ENCODE data around the gene PDCL2. TPM values are rescaled to one million over a fixed set of nuclear protein-coding genes. Genes with fewer than 3 reads are reported as not detected.

Gene PDCL2
- total RNA-seq, 1 experiment from 2014 or later, result not detected

DNA sequence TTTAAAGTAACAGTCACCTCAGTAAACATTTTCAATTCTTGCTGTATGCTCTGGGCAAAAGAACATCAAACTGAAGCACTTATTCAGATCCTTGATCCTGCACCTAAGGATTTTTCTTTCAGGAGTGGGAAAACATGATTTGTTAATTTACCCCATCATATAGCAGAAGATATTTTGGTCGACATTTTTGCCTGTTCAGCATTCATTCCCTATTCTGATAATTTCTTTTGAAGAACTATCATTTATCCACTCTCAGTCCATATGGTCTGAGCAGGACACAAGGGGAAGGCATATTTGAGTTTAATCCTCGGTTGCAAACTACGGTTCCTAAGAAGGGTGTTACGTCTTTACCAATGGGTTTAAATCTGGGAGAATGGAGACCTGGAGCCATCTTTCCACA, 44.1 kb downstream of the PDCL2 start:
- H2AK5ac ChIP-seq (ENCODE audit: insufficient read length, low read length), result no peak overlapping the region
- no peak overlapping the region for H3K9ac ChIP-seq (ENCODE audit: extremely low read depth, insufficient read length, low read length)
- no peak overlapping the region for H3K56ac ChIP-seq (ENCODE audit: insufficient read length, low read depth, low read length)
- no peak overlapping the region for H3K14ac ChIP-seq (ENCODE audit: insufficient read depth, low read length)
- no peak overlapping the region for H3T11ph ChIP-seq (ENCODE audit: low read length)
- peak overlapping the region; percentile 69 for H3K4me2 ChIP-seq (ENCODE audit: insufficient read depth, insufficient read length, low read length)
- H3K79me1 ChIP-seq (ENCODE audit: insufficient read depth, low read depth, low read length, poor library complexity, severe bottlenecking), result no peaks in the 10 kb centered on the region
- H2BK12ac ChIP-seq (ENCODE audit: insufficient read length, low read depth, low read length), result no peak overlapping the region
- H3K27ac Mint-ChIP-seq, result peak overlapping the region in 2 of 3 experiments; percentile 3 to 56; a peak in 4 of 7 replicates
- no peaks in the 10 kb centered on the region for H3K27me3 Mint-ChIP-seq (ENCODE audit: low read depth)
- H4K20me1 ChIP-seq (ENCODE audit: control insufficient read depth, insufficient read depth, insufficient read length), result no peaks in the 10 kb centered on the region
- no peak overlapping the region for H2BK20ac ChIP-seq (ENCODE audit: low read depth, low read length, poor library complexity, severe bottlenecking)
- no peak overlapping the region for H3K27ac ChIP-seq (ENCODE audit: insufficient read length, low read depth, low read length)
- H3K27me3 ChIP-seq (ENCODE audit: insufficient read depth, low read length), result no peaks in the 10 kb centered on the region
- no peak for DNase-seq
- TF ChIP-seq, protein P1, sequence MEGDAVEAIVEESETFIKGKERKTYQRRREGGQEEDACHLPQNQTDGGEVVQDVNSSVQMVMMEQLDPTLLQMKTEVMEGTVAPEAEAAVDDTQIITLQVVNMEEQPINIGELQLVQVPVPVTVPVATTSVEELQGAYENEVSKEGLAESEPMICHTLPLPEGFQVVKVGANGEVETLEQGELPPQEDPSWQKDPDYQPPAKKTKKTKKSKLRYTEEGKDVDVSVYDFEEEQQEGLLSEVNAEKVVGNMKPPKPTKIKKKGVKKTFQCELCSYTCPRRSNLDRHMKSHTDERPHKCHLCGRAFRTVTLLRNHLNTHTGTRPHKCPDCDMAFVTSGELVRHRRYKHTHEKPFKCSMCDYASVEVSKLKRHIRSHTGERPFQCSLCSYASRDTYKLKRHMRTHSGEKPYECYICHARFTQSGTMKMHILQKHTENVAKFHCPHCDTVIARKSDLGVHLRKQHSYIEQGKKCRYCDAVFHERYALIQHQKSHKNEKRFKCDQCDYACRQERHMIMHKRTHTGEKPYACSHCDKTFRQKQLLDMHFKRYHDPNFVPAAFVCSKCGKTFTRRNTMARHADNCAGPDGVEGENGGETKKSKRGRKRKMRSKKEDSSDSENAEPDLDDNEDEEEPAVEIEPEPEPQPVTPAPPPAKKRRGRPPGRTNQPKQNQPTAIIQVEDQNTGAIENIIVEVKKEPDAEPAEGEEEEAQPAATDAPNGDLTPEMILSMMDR (conservative IDR thresholded peaks at IDR 0.05), result no peak
- peaks cover 6% of the 10 kb centered on the region for H3K23me2 ChIP-seq (ENCODE audit: insufficient read length, low read depth, low read length, poor library complexity, severe bottlenecking)
- no peaks in the 10 kb centered on the region; a peak in 1 of 7 replicates for H3K36me3 Mint-ChIP-seq (ENCODE audit: insufficient read depth in 1 of 3, low read depth in 3 of 3)
- peak overlapping the region; percentile 92 to 94 for H3K4me3 Mint-ChIP-seq
- H2BK120ac ChIP-seq (ENCODE audit: low read depth, low read length, poor library complexity, severe bottlenecking), result no peak overlapping the region
- H3K79me2 ChIP-seq (ENCODE audit: insufficient read depth, low read length), result peaks cover 9% of the 10 kb centered on the region; the same call in 1 of the 2 replicates
- H2AFZ ChIP-seq (ENCODE audit: low read length), result no peak overlapping the region
- no peak overlapping the region for H3K23ac ChIP-seq (ENCODE audit: insufficient read length, low read depth, low read length)
- no peak overlapping the region for H3K4ac ChIP-seq (ENCODE audit: low read depth, low read length)
- H3K9me3 ChIP-seq (ENCODE audit: control insufficient read depth, low read depth, low read length), result no peaks in the 10 kb centered on the region
- peaks cover 34 to 43% of the 10 kb centered on the region in 2 experiments for H3K4me1 Mint-ChIP-seq
- H4K5ac ChIP-seq (ENCODE audit: insufficient read length, low read depth, low read length), result no peak overlapping the region
- H2BK15ac ChIP-seq (ENCODE audit: low read depth, low read length), result no peak overlapping the region
- no CpG with 5 or more reads among the region's 4 CpGs for WGBS (ENCODE audit: extremely low coverage, insufficient read length, low lambda C conversion rate)
- H4K8ac ChIP-seq (replicated peaks; ENCODE audit: insufficient read length, low read depth, low read length), result no peak overlapping the region
- H3K4me1 ChIP-seq (ENCODE audit: insufficient read depth, low read length), result peaks cover 8% of the 10 kb centered on the region; the same call in 1 of the 2 replicates
- no peak overlapping the region for H3K18ac ChIP-seq (ENCODE audit: insufficient read length, low read depth, low read length)
- H4K91ac ChIP-seq (ENCODE audit: insufficient read length, low read depth, low read length), result no peak overlapping the region
- H3K9me3 Mint-ChIP-seq, result no peaks in the 10 kb centered on the region
- H2BK5ac ChIP-seq (ENCODE audit: insufficient read length, low read length), result no peak overlapping the region
